GM10266 (cell line): ENCODE data around the gene OLFM2.

Source experiments
- DNase-seq: peaks from one replicate; pipeline ENCODE4 v3.0.0; 2012; ENCODE audit errors: extremely low spot score
- CTCF ChIP-seq: IDR thresholded peaks from 2 replicates; pipeline ENCODE4 v1.5.1; 2012; ENCODE audit warnings: mild to moderate bottlenecking, low read depth; ENCODE audit not compliant: control insufficient read depth, insufficient read depth; ENCODE audit errors: missing control alignments

OLFM2 gene

GRCh38 chr19:9872618-9873242 lies 63.6 kb downstream of the OLFM2 start:
- TF ChIP-seq CTCF, result no peak
- no peak for DNase-seq

GRCh38 chr19:9871626-9872338 lies 64.5 kb downstream of the OLFM2 start:
- TF ChIP-seq CTCF, result no peak
- DNase-seq, result no peak

GRCh38 chr19:9868983-9869617 lies 67.2 kb downstream of the OLFM2 start:
- DNase-seq, result no peak
- TF ChIP-seq CTCF, result no peak

GRCh38 chr19:9865732-9866501 lies 70.4 kb downstream of the OLFM2 start:
- no peak for DNase-seq
- TF ChIP-seq CTCF, result no peak

- DNase-seq, result no peak
- no peak for TF ChIP-seq CTCF
Measured at GRCh38 chr19:9863759-9864158, 72.6 kb downstream of the OLFM2 start.

GRCh38 chr19:9862938-9863337 lies 73.4 kb downstream of the OLFM2 start:
- no peak for TF ChIP-seq CTCF
- DNase-seq, result no peak

GRCh38 chr19:9861503-9861902 lies 74.8 kb downstream of the OLFM2 start:
- DNase-seq, result no peak
- no peak for TF ChIP-seq CTCF
